Memory B cell (primary cell): Measurements from ENCODE around the gene MRPS25.

ENCODE experiments used
- ATAC-seq: fragments of 150-1000 bp; cut with Tn5 transposase; 2 replicates; pipeline ENCODE4 v1.10.0; 2021; ENCODE audit warnings: low read depth, mild to moderate bottlenecking, moderate library complexity
- DNase-seq, 2 donors: peaks; one replicate each; pipeline ENCODE4 v3.0.0; 2022; ENCODE audit warnings: low spot score in 2 of 2
- H3K27ac Mint-ChIP-seq: one replicate; pipeline ENCODE4 v1.8.0; 2022; ENCODE audit warnings: mild to moderate bottlenecking, moderate library complexity, mixed read lengths
- H3K27me3 Mint-ChIP-seq: one replicate; pipeline ENCODE4 v1.8.0; 2022; ENCODE audit warnings: mixed read lengths
- H3K36me3 Mint-ChIP-seq: one replicate; pipeline ENCODE4 v1.8.0; 2022; ENCODE audit warnings: mild to moderate bottlenecking, mixed read lengths
- H3K4me1 Mint-ChIP-seq: one replicate; pipeline ENCODE4 v1.8.0; 2022; ENCODE audit warnings: mixed read lengths
- H3K4me3 Mint-ChIP-seq: one replicate; pipeline ENCODE4 v1.8.0; 2022; ENCODE audit warnings: mild to moderate bottlenecking, moderate library complexity, mixed read lengths
- H3K9me3 Mint-ChIP-seq: one replicate; pipeline ENCODE4 v1.8.0; 2022; ENCODE audit warnings: mixed read lengths

MRPS25 gene

GRCh38 chr3:15064299-15064834 lies 748 bp downstream of the MRPS25 start:
- H3K4me1 Mint-ChIP-seq: peaks cover 17% of the 10 kb centered on the region
- no peaks in the 10 kb centered on the region for H3K27me3 Mint-ChIP-seq
- peak; percentile 1 for ATAC-seq
- H3K4me3 Mint-ChIP-seq: peak overlapping the region; percentile 98
- peak overlapping the region; percentile 96 for H3K27ac Mint-ChIP-seq
- H3K36me3 Mint-ChIP-seq: no peaks in the 10 kb centered on the region
- H3K9me3 Mint-ChIP-seq: no peaks in the 10 kb centered on the region
- DNase-seq: no peak

GRCh38 chr3:15063656-15064286 lies 1.3 kb downstream of the MRPS25 start:
- Mint-ChIP-seq H3K4me1 (peaks cover 17% of the 10 kb centered on the region), H3K9me3 (no peaks in the 10 kb centered on the region), H3K27me3 (no peaks in the 10 kb centered on the region), H3K27ac (peak overlapping the region; percentile 96), H3K36me3 (peaks cover 2% of the 10 kb centered on the region), H3K4me3 (peak overlapping the region; percentile 98)
- no peak for DNase-seq
- no peak for ATAC-seq

GRCh38 chr3:15063238-15063637 lies 1.9 kb downstream of the MRPS25 start:
- no peak for DNase-seq
- H3K27me3 Mint-ChIP-seq: no peaks in the 10 kb centered on the region
- H3K4me3 Mint-ChIP-seq: peak overlapping the region; percentile 98
- peak overlapping the region; percentile 96 for H3K27ac Mint-ChIP-seq
- no peak for ATAC-seq
- no peaks in the 10 kb centered on the region for H3K9me3 Mint-ChIP-seq
- peaks cover 17% of the 10 kb centered on the region for H3K4me1 Mint-ChIP-seq
- peaks cover 6% of the 10 kb centered on the region for H3K36me3 Mint-ChIP-seq

GRCh38 chr3:15060029-15060428 lies 5.1 kb downstream of the MRPS25 start:
- H3K4me3 Mint-ChIP-seq: no peak overlapping the region
- H3K4me1 Mint-ChIP-seq: peaks cover 22% of the 10 kb centered on the region

GRCh38 chr3:15056676-15057404 lies 8.3 kb downstream of the MRPS25 start:
- DNase-seq (no peak), ATAC-seq (no peak)
- H3K4me3 Mint-ChIP-seq: no peak overlapping the region
- no peak overlapping the region for H3K27ac Mint-ChIP-seq
- H3K9me3 Mint-ChIP-seq: peaks cover 2% of the 10 kb centered on the region
- H3K4me1 Mint-ChIP-seq: peaks cover 29% of the 10 kb centered on the region
- peaks cover 19% of the 10 kb centered on the region for H3K36me3 Mint-ChIP-seq
- no peaks in the 10 kb centered on the region for H3K27me3 Mint-ChIP-seq

More at GRCh38 chr3:15060029-15060428, 5.1 kb downstream of the MRPS25 start:
- ATAC-seq (no peak), DNase-seq (no peak)
- Mint-ChIP-seq H3K27ac (no peak overlapping the region), H3K9me3 (peaks cover 2% of the 10 kb centered on the region), H3K36me3 (peaks cover 14% of the 10 kb centered on the region), H3K27me3 (no peaks in the 10 kb centered on the region)

- Mint-ChIP-seq H3K36me3 (peaks cover 19% of the 10 kb centered on the region), H3K4me1 (peaks cover 40% of the 10 kb centered on the region), H3K4me3 (peak overlapping the region; percentile 68), H3K9me3 (peaks cover 2% of the 10 kb centered on the region), H3K27ac (peak overlapping the region; percentile 89), H3K27me3 (no peaks in the 10 kb centered on the region)
- ATAC-seq (peak; percentile 55), DNase-seq (peak; percentile 33 to 50)
Measured at GRCh38 chr3:15055019-15055557, 10.0 kb downstream of the MRPS25 start.

GRCh38 chr3:15053541-15053940 lies 11.6 kb downstream of the MRPS25 start:
- peaks cover 16% of the 10 kb centered on the region for H3K36me3 Mint-ChIP-seq
- ATAC-seq: no peak
- H3K4me1 Mint-ChIP-seq: peaks cover 41% of the 10 kb centered on the region
- H3K27ac Mint-ChIP-seq: peak overlapping the region; percentile 97
- DNase-seq: no peak
- peaks cover 2% of the 10 kb centered on the region for H3K9me3 Mint-ChIP-seq
- H3K27me3 Mint-ChIP-seq: no peaks in the 10 kb centered on the region
- no peak overlapping the region for H3K4me3 Mint-ChIP-seq

GRCh38 chr3:15052335-15053242 lies 12.5 kb downstream of the MRPS25 start:
- ATAC-seq: no peak
- H3K4me3 Mint-ChIP-seq: no peak overlapping the region
- peaks cover 41% of the 10 kb centered on the region for H3K4me1 Mint-ChIP-seq

GRCh38 chr3:15051531-15051930 lies 13.6 kb downstream of the MRPS25 start:
- peaks cover 13% of the 10 kb centered on the region for H3K36me3 Mint-ChIP-seq
- H3K27ac Mint-ChIP-seq: peak overlapping the region; percentile 97
- peaks cover 2% of the 10 kb centered on the region for H3K9me3 Mint-ChIP-seq
- peaks cover 38% of the 10 kb centered on the region for H3K4me1 Mint-ChIP-seq
- H3K4me3 Mint-ChIP-seq: no peak overlapping the region
- no peak for DNase-seq
- no peaks in the 10 kb centered on the region for H3K27me3 Mint-ChIP-seq
- ATAC-seq: no peak

More at GRCh38 chr3:15052335-15053242, 12.5 kb downstream of the MRPS25 start:
- no peak for DNase-seq
- Mint-ChIP-seq H3K9me3 (peaks cover 2% of the 10 kb centered on the region), H3K36me3 (peaks cover 11% of the 10 kb centered on the region), H3K27me3 (no peaks in the 10 kb centered on the region), H3K27ac (peak overlapping the region; percentile 97)

GRCh38 chr3:15050405-15051092 lies 14.6 kb downstream of the MRPS25 start:
- H3K9me3 Mint-ChIP-seq: peaks cover 2% of the 10 kb centered on the region
- H3K4me3 Mint-ChIP-seq: peak overlapping the region; percentile 77
- peak overlapping the region; percentile 97 for H3K27ac Mint-ChIP-seq
- peaks cover 19% of the 10 kb centered on the region for H3K36me3 Mint-ChIP-seq
- H3K4me1 Mint-ChIP-seq: peaks cover 38% of the 10 kb centered on the region
- DNase-seq (peak; percentile 52 to 71), ATAC-seq (peak; percentile 91)
- no peaks in the 10 kb centered on the region for H3K27me3 Mint-ChIP-seq

GRCh38 chr3:15049584-15049983 lies 15.5 kb downstream of the MRPS25 start:
- H3K9me3 Mint-ChIP-seq: no peaks in the 10 kb centered on the region
- H3K27me3 Mint-ChIP-seq: no peaks in the 10 kb centered on the region
- peaks cover 15% of the 10 kb centered on the region for H3K36me3 Mint-ChIP-seq
- peak overlapping the region; percentile 38 for H3K27ac Mint-ChIP-seq
- ATAC-seq: no peak
- H3K4me3 Mint-ChIP-seq: peak overlapping the region; percentile 3
- H3K4me1 Mint-ChIP-seq: peaks cover 31% of the 10 kb centered on the region
- DNase-seq: no peak

GRCh38 chr3:15045667-15046066 lies 19.4 kb downstream of the MRPS25 start:
- Mint-ChIP-seq H3K27me3 (no peaks in the 10 kb centered on the region), H3K4me1 (peaks cover 9% of the 10 kb centered on the region), H3K36me3 (peaks cover 21% of the 10 kb centered on the region), H3K27ac (no peak overlapping the region), H3K9me3 (no peaks in the 10 kb centered on the region), H3K4me3 (no peak overlapping the region)
- ATAC-seq (no peak), DNase-seq (no peak)

- H3K4me1 Mint-ChIP-seq: peaks cover 2% of the 10 kb centered on the region
- DNase-seq (no peak), ATAC-seq (no peak)
- peak overlapping the region; percentile 83 for H3K27ac Mint-ChIP-seq
- H3K4me3 Mint-ChIP-seq: no peak overlapping the region
- peaks cover 21% of the 10 kb centered on the region for H3K36me3 Mint-ChIP-seq
- H3K27me3 Mint-ChIP-seq: no peaks in the 10 kb centered on the region
- no peaks in the 10 kb centered on the region for H3K9me3 Mint-ChIP-seq
Measured at GRCh38 chr3:15044326-15044725, 20.8 kb downstream of the MRPS25 start.
